Measurements from ENCODE around the gene PLEKHM3. TPM values are rescaled to one million over a fixed set of nuclear protein-coding genes. Genes with fewer than 3 reads are reported as not detected.

PLEKHM3 gene
- polyA plus RNA-seq, 1 experiment: 5.8 TPM

- CTCF ChIA-PET: interaction anchor here (0.6 kb wide), 1 partner anchor 54 kb away, joined by 3 read pairs; no protein-coding TSS in a partner anchor
Measured at GRCh38 chr2:207830778-207831438, 194.4 kb downstream of the PLEKHM3 start.

DNA sequence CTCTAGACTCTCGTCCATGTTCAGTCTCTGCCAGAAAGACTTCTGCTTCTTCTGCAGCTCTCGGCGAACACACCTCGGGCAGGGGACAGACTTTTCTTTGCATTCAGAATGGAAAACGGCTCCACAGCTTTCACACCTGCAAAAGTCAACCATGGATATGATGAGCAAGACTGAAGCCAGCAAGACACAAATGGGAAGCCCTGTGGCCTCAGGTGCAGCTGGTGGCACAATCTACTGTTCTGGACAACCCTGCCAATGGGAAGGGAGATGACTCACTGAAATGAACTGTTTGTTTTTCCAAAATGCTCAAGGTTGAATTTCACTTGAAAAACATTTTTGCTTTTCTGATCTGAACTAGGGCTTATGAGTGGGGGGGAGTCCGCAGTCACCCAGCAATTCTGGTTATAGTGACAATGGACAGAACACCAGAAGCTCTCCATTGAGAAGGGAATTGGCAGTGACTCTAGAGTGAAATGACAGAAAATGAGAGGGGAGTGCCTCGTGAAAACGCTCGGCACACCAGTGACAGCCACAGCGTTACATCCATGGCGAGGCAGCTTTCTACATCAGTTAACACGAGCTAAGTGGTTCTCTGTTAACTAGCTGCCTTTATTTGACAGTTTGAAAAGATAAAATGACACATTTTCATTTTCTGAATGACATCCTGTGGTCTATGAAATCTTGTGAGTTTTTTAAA, 196.8 kb downstream of the PLEKHM3 start:
- ChIA-PET CTCF (interaction anchor here (1.0 kb wide), 1 partner anchor 12 kb away, joined by 3 read pairs; no protein-coding TSS in a partner anchor), POLR2A (no interaction called here)
- Histone ChIP-seq H3K4me3 (ENCODE audit: low read depth, low read length) (no peak overlapping the region), H3K27me3 (ENCODE audit: control insufficient read depth, insufficient read depth, low read length) (no peaks in the 10 kb centered on the region), H3K36me3 (ENCODE audit: control insufficient read depth, insufficient read depth, low read length) (no peaks in the 10 kb centered on the region)
- DNase-seq (ENCODE audit: low read depth): no peak
- no peak for TF ChIP-seq CTCF (IDR thresholded peaks at IDR 0.05; ENCODE audit: insufficient read depth, low read depth, low read length)

More at GRCh38 chr2:207830778-207831438, 194.4 kb downstream of the PLEKHM3 start:
- TF ChIP-seq CTCF (IDR thresholded peaks at IDR 0.05; ENCODE audit: insufficient read depth, low read depth, low read length): no peak
- Histone ChIP-seq H3K4me3 (ENCODE audit: low read depth, low read length) (no peak overlapping the region), H3K27me3 (ENCODE audit: control insufficient read depth, insufficient read depth, low read length) (no peaks in the 10 kb centered on the region), H3K36me3 (ENCODE audit: control insufficient read depth, insufficient read depth, low read length) (no peaks in the 10 kb centered on the region)
- POLR2A ChIA-PET: no interaction called here
- DNase-seq (ENCODE audit: low read depth): no peak

GRCh38 chr2:207825978-207826377, 199.3 kb downstream of the PLEKHM3 start:
- no peak for DNase-seq (ENCODE audit: low read depth)
- ChIA-PET CTCF (interaction anchor here (0.9 kb wide), 1 partner anchor 214 kb away, joined by 3 read pairs; no protein-coding TSS in a partner anchor), POLR2A (no interaction called here)
- H3K4me3 ChIP-seq (ENCODE audit: low read depth, low read length): no peak overlapping the region
- no peak for TF ChIP-seq CTCF (IDR thresholded peaks at IDR 0.05; ENCODE audit: insufficient read depth, low read depth, low read length)
- H3K36me3 ChIP-seq (ENCODE audit: control insufficient read depth, insufficient read depth, low read length): no peaks in the 10 kb centered on the region
- no peaks in the 10 kb centered on the region for H3K27me3 ChIP-seq (ENCODE audit: control insufficient read depth, insufficient read depth, low read length)

- POLR2A ChIA-PET: no interaction called here
Measured at GRCh38 chr2:207825045-207825954, 200.0 kb downstream of the PLEKHM3 start.

More at GRCh38 chr2:207825045-207825954, 200.0 kb downstream of the PLEKHM3 start:
- Histone ChIP-seq H3K36me3 (ENCODE audit: control insufficient read depth, insufficient read depth, low read length) (no peaks in the 10 kb centered on the region), H3K4me3 (ENCODE audit: low read depth, low read length) (no peak overlapping the region), H3K27me3 (ENCODE audit: control insufficient read depth, insufficient read depth, low read length) (no peaks in the 10 kb centered on the region)
- CTCF ChIA-PET: interaction anchor here (0.9 kb wide), 1 partner anchor 215 kb away, joined by 3 read pairs; no protein-coding TSS in a partner anchor
- no peak for DNase-seq (ENCODE audit: low read depth)
- no peak for TF ChIP-seq CTCF (IDR thresholded peaks at IDR 0.05; ENCODE audit: insufficient read depth, low read depth, low read length)
